Measurements from ENCODE around the gene MMP24OS.
"Not testable (repeated sequence)": the region's sequence is repeated elsewhere in the genome, so short reads cannot be mapped to it uniquely, and the experiment has no call there.

Gene MMP24OS

GRCh38 chr20:35273449-35274171, 4.3 kb downstream of the MMP24OS start:
- no peak for DNase-seq

DNA sequence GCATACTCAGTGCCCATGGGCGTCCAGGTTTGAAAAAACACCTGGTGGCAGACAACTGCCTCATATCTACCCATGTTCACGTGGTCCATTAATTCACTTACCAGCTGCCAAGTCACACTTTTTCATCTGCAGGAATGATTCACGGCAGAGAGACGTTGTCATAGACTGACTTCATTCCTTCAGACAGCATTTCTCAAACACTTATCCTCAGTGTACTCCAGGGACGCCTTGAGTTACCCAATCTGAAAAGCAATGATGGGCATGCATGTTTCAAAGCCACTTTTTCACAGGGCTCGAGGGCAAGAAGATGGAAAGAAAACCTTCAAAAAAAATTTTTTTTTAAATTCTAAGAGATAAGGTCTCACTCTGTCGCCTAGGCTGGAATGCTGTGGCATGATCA, 6.0 kb downstream of the MMP24OS start:
- no peak for DNase-seq

GRCh38 chr20:35271073-35271882, 6.6 kb downstream of the MMP24OS start:
- DNase-seq = no peak

- no peak for DNase-seq
Observed at GRCh38 chr20:35270021-35270902, 7.7 kb downstream of the MMP24OS start.

GRCh38 chr20:35269055-35269781, 8.7 kb downstream of the MMP24OS start:
- DNase-seq = no peak

- DNase-seq = no peak
Observed at GRCh38 chr20:35267092-35267491, 10.8 kb downstream of the MMP24OS start.

DNA sequence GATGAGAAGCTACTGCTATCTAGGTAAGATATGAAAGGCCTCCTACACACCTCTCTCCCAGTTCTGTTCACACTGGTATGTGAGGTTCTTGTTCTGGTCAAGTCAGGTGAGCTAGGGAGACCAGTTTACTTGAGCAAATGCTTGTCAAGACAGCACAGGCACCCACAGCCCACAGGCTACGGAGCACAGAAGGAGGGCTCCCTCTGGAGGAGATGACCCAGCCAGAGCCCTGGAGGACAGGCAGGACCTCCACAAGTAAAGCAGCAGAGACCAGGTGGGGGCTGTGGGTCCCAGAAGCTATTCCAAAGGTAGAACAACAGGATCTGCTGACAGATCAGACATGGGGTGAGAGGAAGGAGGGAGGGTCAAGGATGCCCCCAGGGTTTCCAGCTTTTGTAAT, 13.2 kb downstream of the MMP24OS start:
- DNase-seq = no peak

GRCh38 chr20:35263532-35264341, 14.2 kb downstream of the MMP24OS start:
- no peak for DNase-seq

DNA sequence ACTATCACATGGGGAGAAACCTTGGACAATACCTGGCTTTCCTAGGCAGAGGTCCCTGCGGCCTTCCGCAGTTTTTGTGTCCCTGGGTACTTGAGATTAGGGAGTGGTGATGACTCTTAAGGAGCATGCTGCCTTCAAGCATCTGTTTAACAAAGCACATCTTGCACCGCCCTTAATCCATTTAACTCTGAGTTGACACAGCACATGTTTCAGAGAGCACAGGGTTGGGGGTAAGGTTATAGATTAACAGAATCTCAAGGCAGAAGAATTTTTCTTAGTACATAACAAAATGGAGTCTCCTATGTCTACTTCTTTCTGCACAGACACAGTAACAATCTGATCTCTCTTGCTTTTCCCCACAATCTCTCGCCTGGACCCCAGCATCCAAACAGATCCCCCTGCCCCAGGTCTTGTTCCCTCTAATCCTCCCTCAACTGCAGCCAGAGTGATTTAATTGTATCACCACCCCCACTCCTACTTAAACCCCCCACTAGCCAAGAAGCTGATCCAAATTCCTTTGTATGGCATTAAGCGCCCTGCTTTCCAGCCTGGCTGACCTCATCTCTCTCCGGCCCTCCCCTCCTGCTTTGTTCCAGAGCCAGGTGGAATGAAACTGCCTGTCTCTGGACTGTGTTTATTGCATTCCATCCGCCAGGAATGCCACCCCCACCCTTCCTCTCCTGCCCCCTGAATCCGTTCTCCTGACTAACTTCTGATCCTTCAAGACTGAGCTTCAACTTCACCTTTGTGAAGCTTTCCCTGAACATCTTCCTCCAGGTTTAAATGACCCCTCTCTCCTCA, 15.0 kb downstream of the MMP24OS start:
- DNase-seq = not testable (repeated sequence)

DNA sequence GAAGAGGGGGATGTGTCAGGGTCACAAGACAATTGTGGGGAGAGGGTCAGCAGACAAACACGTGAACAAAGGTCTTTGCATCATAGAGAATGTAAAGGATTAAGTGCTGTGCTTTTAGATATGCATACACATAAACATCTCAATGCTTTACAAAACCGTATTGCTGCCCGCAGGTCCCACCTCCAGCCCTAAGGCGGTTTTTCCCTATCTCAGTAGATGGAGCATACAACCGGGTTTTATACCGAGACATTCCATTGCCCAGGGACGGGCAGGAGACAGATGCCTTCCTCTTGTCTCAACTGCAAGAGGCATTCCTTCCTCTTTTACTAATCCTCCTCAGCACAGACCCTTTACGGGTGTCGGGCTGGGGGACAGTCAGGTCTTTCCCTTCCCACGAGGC, 15.6 kb downstream of the MMP24OS start:
- DNase-seq = not testable (repeated sequence)

- no peak for DNase-seq
Observed at GRCh38 chr20:35260426-35260825, 17.5 kb downstream of the MMP24OS start.

DNA sequence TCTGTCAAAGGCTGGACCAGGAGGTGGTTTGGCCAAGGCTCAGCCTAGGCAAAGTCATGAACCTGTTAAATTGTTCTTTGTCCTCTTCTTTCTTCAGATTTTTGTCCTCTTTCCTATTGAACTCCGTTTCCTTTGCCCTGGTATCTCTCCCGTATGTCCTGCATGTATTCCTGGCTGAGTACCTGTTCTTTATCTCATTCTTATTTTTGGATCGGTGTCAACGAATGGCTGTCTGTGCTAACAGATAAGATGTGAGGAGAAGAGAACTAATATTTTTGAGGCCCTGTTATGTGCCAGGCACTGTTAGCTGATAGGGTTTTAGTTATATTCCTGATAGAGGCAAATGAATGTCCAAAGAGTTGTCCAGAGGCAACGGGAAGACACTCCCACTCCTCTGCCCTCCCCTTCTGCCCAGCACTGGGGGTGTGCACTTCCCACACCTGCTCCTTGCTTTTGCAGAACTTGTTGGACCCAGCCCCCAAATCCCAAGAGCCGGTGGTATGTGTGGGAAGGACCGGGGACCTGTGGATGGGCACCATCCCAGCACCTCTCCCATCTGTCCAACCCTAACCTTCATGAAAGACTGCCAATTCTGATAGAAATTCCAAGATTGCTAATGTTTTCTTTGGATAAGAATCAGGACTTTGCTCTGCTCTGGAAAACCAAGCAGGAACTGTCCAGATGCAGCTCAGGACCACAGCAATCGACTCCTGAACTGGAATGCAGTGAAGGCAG, 20.6 kb downstream of the MMP24OS start:
- DNase-seq = no peak

- DNase-seq = no peak
Observed at GRCh38 chr20:35254448-35254999, 23.4 kb downstream of the MMP24OS start.

- DNase-seq = no peak
Observed at GRCh38 chr20:35253010-35253409, 24.9 kb downstream of the MMP24OS start.

DNA sequence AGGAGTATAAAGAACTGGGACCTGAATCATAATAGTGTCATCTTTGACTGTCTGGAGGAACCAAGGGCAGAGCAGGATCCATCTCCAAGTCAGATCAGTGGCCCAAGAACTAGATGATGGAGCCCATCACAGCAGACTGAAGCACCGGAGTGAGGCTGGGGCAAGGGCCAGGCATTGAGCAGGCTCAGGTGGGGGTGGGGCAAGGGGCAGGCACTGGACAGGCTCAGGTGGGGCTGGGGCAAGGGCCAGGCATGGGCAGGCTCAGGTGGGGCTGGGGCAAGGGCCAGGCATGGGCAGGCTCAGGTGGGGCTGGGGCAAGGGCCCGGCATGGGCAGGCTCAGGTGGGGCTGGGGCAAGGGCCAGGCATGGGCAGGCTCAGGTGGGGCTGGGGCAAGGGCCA, 25.3 kb downstream of the MMP24OS start:
- not testable (repeated sequence) for DNase-seq

- no peak for DNase-seq
Observed at GRCh38 chr20:35252037-35252461, 25.9 kb downstream of the MMP24OS start.

- DNase-seq = no peak
Observed at GRCh38 chr20:35251613-35251940, 26.3 kb downstream of the MMP24OS start.

GRCh38 chr20:35248641-35249475, 29.1 kb downstream of the MMP24OS start:
- DNase-seq = no peak

DNA sequence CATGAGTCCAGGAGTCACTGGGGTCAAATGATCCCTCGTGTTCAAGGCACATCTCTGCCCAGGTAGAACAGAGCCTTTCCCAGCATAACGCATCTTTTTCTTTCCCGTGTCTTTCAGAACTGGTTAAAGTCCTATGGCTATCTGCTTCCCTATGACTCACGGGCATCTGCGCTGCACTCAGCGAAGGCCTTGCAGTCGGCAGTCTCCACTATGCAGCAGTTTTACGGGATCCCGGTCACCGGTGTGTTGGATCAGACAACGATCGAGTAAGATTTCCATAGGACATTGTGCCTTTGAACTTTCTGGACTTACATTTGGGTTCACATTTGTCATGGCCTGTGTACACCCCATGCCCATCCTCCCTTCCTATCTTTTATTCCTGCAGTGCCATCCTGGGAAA, 31.2 kb downstream of the MMP24OS start:
- no peak for DNase-seq

Data from effector CD4-positive, alpha-beta T cell (primary cell).